Medulla oblongata (tissue), 1 donor: Measurements from ENCODE around the gene STK10.
A peak's percentile ranks its signal among the peaks of the same experiment; 100 is the strongest.
"Not testable (repeated sequence)": the region's sequence is repeated elsewhere in the genome, so short reads cannot be mapped to it uniquely, and the experiment has no call there.

Source experiments
- DNase-seq: peaks from one replicate; pipeline ENCODE4 v3.0.0-alpha.2; 2015; ENCODE audit errors: extremely low spot score

STK10 gene

DNA sequence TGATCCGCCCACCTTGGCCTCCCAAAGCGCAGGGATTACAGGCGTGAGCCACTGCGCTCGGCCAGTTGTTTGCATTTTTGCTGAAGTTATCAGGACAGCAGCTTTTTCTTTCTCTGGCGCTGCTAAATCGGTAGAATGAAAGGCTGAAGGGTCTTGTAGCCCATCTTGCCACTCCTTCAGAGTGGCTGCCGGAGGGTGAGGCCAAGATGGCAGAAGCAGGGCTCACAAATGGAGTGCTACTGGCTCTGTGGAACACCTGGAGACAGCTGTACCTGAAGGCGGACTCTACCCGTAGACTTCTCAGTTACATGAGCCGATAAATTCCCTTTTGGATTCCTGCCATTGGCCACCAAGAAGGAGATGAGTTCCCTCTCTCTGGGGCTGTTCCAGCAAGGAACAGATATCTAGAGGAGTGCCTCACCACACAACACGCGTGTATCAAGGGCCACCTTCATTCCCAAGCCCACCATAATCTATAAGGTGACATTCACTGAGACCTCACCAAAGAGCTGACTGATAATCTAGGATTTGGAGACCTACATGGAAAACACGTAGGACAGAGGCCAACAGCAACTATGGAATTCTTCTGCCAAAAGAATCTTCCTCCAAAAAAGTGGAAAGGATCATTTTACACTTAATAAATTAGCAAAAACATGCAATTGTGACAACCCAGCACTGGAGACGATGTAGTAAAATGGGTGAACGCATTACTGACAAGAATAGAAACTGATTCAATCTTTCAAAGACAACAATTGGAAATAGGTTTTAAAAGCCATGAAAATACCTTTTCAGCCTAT lies 21.8 kb downstream of the STK10 start:
- no peak for DNase-seq

DNA sequence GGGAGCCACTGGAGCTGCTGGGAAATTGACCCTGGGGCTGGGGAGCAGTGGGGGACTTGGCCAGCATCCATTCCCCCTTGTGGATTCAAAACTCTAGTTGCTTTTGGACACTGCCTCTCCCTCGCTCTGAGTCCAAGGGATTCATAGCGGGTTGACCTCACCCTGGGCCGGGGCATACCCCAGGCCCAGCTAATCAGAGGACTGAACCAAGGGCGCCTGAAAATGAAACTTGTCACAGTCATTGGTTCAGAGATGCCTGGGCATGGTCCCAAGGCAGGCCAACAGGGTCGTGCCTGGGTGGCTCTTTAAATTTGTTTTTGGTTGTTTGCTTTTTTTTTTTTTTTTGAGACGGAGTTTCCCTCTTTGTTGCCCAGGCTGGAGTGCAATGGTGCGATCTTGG lies 22.6 kb downstream of the STK10 start:
- no peak for DNase-seq

DNA sequence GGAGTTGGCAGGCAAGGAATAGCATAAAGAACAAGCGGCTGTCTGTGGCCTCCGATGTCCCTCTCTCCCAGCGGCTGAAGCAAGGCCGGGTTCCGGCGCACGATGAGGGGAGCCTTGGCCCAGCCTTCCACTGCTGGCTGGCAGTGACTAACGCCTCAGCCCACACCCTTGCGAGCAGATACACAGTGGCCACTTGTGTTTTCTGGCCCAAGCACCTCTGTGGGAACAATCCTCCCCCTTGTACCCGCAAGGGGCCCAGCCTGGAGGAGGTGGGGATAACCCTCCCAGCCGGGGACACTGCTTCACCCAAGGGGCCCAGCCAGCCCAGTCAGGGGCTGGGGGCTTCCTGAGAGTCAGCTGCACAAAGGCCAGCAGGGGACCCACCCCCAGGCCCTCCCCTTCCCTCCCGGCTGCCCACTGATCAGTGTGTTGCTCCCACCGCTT lies 23.2 kb downstream of the STK10 start:
- DNase-seq, result peak; percentile 64

DNA sequence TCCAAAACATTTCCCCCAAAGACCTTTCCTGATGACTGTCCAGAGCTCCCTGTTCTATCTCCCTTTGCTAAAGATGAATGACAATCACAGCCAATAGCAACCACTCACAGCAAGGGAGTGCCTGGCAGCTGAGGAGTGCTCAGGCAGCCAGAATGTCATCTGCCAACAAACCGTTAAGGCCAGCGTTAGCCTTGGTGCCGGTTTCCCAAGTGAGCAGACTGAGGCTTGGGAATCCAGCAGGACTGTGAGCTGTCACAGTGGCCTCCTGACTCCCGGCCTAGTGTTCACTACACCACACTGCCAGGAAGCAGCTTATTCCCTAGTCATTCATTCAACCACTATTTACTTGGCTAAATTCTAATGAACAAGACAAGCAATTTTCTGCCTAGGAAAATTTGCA lies 24.7 kb downstream of the STK10 start:
- peak; percentile 89 for DNase-seq

DNA sequence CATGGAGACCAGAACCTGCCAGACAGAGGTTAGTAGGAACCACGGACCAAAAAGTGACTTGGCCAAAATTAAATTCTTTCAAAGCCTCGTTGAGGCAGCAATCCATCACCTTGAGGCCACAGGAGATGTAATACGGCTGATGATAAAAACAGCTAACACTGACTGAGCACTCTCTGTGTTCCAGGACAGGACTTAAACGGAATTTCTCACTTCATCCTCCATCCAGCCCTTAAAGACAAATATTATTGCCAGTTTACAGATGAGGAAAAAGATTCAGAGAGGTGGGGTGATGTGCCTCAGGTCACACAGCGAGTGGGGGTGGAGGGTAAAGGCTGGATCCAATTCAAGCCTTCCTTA lies 25.1 kb downstream of the STK10 start:
- DNase-seq, result no peak

DNA sequence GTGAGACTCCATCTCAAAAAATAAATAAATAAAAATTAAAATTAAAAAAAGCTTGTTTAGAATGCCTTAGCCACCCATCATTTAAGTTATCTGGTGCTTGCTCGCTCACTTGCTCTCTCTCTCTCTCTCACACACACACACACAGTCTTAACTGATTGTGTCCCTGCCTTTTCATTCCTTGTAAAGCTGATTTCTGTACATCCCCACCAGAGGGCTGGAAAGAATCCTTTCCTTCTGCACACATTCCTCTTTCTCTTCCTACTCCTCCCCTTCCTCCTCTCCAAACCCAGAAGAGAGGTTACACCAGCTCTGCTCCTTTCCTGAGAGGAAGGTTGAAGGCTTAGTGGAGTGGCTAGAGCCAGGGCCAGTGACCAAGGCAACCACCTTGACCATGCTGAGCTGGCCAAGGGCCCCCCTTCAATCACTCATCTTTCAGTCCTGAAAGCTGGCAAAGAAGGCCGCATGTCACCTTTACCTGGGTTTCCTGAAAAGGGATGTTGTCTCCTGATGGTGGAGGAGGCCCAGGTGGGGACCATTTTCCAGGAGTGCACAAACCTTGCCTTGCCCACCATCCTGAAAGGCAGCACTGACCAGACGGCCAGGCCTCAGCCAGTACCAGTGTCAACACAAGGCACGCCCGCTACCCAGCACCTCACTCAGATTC lies 25.6 kb downstream of the STK10 start:
- no peak for DNase-seq

DNA sequence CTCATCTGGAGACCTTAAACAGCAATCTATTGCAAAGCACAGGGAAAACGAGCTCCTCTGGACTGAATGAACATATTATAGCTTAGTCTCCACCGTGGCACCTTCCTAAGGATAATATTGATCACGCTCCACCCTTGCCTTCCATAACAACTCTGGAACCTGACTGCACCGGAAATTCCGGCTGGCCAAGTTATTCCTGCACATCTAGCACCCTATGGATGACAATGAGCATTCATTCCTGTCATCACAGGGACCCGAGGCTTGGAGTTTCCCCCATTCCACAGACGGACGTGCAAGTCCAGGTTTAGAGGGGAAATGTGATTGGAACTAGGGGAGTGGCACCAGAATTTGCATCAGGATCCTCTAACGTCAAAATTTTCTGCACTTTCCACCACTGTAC lies 27.5 kb downstream of the STK10 start:
- no peak for DNase-seq

DNA sequence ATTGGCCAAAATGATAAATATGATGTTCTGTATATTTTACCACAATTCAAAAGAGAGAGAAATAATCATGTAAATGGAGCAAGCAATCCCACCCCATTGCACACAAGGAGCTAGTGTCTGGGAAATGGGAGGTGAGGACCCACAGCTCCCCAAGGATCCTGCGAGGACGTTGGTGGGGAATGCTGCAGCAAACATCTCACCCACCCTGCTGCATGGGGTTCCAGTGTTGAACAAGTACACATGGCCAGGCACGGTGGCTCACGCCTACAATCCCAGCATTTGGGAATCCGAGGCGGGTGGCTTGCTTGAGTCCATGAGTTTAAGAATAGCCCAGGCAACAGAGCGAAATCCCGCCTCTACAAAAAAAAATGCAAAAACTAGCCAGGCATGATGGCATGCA lies 29.0 kb downstream of the STK10 start:
- no peak for DNase-seq

DNA sequence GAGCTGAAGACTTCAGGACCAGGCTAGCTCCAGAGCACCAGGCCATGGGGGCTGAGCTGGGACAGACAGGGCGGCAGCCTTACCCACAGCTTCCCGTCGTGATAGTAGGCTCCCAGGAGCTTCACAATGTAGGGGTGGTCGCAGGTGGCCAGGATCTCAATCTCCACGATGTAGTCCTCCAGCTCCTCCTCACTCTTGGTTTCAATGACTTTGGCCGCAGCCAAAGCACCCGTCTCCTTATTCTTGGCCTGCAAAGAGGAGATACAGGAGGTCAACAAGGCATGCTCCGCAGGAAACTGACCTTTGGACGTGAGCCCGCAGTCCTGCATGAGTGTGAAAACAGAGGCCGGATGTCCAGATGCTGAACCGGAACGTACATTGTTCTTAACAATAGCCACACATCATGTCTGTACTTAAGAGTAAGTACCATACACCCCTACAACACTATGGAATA lies 31.5 kb downstream of the STK10 start:
- no peak for DNase-seq

DNA sequence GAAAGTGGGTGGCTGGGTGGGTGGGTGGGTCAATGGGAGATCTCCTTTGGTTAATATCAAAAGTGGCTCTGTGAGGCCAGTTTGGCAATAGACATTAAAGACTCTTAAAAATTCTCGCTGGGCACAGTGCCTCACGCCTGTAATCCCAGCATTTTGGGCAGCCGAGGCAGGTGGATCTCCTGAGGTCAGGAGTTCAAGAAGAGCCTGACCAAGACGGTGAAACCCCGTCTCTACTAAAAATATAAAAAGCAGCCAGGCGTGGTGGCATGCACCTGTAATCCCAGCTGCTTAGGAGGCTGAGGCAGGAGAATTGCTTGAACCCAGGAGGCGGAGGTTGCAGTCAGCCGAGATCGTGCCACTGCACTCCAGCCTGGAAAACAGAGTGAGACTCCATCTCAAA lies 32.9 kb downstream of the STK10 start:
- DNase-seq, result not testable (repeated sequence)

DNA sequence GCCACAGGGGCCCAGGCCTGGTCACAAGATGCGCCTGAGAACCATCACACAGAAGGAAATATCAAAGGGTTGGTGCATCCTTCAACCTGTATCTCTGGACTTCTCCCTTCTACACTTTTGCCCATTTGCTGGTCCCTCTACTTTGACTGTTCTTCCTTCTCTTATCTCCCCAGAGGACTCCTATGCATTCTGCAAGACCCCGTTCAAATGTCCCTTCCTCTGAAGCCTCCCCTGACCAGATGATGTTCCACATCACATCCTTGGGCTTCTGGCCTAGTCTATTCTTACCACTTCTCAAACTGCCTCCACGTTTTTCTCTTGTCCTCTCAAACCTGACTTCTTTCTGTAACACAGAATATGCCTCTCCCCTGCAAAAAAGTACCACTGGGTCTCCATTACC lies 34.3 kb downstream of the STK10 start:
- DNase-seq, result no peak

DNA sequence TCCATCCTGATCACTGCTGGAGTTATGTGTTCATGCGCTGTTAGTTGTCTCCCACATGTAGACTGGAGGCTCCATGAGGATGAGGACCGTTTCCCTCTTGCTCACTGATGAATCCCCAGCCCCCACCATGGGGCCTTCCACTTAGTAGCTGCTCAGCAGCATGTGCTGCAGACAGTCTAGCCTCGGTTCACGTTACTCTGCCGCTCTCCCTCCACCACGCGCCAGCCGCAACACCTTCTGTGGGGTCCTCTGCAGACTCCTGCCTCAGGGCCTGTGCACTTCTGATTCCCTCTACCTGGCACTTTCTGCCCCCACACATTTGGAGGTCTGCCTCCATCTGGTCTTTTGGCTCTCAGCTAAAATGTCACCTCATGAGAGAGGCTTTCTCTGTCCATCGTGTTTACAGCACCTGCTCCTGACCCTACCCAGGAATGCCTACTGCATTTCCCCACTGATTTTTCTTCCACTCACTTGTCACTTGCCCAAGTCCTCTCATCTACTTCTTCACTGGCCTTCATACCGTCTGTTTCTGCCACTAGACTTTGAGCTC lies 36.3 kb downstream of the STK10 start:
- DNase-seq, result no peak

DNA sequence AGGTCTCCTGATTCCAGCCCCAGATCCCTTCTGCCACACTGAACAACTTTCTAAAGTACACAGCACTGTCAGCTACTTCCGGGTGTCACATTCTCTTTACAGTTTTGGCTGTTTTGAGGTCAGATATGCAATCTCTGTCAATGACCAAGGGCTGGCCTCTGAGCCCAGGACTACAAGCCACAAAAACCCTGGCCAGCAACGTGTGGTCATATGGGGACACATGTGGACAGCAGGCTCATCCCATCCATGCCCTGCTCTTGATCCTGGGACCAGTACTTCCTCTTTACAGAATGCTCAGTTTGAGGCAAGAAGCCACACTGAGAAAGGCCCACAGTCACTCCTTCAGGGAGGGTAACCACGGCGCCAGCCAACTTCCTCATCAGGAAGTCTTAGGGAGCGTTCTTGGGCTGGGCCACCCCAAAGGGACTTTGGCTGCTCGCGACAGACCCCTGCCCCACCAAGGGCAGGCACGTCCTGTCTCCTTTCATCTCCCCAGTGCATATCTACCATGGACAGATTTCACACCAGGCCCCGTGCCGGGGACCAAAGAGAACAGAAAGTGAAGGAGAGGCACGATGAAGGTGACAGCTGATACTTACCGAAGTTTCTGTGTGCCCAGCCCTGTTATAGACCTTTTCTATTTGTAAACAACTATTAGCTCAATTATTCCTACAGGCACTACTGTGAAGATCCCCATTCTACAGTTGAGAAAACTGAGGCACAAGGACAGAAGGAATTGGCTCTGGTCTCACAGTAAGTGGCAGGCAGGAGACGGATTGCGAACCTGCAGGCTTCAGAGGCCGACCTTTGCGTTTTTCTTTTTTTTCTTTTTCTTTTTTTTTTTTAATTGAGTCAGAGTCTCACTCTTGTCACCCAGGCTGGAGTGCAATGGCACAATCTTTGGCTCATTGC lies 37.3 kb downstream of the STK10 start:
- DNase-seq, result peak; percentile 79

DNA sequence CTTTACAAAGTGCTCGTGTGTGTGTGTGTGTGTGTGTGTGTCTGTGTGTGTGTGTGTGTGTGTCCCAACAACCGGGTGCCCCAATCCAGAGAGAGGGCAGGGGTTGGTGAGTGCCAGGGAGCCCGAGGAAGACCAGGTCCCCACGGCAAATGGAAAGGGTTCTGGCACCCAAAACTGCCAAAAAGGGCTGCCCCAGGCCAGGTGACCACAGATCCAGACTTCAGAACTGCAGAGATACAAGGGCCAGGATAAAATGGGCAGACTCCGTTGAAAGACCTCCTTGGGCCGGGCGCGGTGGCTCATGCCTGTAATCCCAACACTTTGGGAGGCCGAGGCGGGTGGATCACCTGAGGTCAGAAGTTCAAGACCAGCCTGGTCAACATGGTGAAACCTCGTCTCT lies 38.5 kb downstream of the STK10 start:
- DNase-seq, result not testable (repeated sequence)

DNA sequence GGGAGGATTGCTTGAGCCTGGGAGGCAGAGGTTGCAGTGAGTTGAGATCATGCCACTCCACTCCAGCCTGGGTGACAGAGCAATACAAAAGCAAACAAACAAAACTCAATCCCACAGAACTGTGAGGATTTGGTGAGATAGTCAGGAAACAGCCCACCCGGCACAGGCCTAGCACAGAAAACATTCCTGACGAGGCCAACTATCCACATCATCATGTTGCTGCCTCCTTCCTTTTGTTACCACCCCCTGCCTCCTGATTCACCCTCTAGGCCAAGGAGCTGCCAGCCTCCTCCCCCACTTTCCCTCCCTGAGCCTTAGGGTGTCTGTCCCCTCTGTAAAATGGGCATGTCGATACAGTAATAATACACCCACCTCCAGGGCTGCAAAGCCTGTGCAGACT lies 39.0 kb downstream of the STK10 start:
- DNase-seq, result no peak

DNA sequence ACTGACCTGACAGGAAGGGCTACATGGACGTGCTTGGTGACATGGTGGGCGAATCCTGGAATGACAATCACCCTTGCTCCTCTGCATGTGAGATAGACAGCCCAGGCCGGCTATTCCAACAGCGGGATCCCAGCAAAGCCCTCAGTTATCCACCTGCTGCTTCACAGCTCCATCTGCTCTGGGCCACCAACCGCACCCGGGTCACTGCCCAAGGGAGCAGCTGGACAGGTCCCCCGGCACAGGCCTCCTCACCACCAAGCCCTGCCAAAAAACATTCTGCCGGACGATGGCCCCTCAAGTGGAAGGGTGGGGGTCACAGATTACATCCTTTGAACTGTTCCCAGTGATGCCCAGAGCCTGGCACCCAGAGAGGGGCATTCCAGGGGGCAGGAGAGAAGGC lies 39.6 kb downstream of the STK10 start:
- no peak for DNase-seq

DNA sequence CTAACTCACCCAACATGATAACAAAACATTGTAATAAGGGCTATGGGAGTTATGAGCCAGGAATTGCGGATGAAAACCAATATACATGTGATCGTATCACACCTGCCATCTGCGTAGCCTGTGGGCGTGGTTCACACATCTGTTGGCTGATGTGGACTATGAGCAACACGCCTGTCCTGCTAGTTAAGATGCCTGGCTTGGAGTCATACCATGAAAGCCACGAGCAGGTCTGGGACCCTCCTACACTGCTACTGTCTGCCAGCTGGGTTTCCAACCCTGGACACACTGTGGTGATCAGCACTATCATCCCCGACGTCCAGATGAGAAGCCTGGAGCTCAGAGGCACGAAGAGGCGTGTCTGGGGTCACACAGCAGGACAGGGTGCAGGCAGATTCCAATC lies 40.2 kb downstream of the STK10 start:
- DNase-seq, result no peak

DNA sequence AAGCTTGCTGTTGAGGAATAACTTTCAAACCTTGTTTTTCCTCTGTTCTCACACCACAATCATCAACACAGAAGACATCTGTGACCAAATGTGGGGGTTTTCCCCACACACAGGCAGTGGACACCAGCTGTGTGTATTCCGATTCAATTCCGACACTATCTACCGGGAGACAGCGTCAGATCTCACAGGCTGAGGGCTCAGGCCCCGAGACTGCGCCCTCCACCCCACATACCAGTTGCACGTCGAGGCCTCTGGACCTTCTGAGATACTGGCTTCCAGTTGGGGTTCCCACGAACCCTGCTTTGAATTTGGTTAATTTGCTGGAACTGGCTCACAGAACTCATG lies 41.3 kb downstream of the STK10 start:
- no peak for DNase-seq

DNA sequence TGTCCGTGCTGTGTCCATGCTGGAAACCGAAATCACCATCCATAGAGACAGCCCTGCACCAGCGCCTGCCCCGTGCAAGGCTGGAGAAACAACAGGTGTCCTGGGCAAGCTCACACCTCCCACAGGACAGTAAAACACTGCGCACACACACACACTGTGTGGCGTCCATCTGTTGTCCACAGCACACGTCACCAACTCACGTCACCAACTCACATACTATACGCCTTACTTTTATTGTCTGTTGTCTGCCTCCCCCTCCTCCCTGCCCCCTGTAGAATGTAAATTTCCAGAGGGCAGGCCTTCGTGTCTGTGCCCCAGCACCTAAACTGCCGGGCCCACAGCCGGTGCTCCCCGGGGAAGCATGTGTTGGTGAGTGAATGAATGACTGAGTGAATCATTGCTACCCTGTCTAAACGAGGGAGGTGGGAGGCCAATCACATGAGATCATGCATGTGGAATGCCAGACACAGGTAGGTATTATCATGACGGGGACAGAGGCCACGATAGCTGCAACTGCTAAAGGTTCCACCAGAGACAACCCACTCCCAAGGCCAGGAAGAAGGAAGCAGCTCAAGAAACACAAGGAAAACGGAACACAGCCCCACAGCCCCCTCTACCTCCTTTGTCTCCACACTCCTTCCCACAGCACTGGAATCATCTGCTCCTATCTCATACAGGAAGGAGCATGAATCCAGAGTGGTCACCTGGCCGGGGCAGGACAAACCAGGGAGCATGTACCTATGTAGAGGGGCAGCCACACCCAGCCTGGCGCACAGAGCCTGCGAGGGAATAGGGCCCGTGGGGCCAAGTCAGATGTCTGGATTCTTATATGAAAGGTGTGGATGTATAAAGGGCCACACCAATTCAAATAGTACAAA lies 41.9 kb downstream of the STK10 start:
- no peak for DNase-seq

DNA sequence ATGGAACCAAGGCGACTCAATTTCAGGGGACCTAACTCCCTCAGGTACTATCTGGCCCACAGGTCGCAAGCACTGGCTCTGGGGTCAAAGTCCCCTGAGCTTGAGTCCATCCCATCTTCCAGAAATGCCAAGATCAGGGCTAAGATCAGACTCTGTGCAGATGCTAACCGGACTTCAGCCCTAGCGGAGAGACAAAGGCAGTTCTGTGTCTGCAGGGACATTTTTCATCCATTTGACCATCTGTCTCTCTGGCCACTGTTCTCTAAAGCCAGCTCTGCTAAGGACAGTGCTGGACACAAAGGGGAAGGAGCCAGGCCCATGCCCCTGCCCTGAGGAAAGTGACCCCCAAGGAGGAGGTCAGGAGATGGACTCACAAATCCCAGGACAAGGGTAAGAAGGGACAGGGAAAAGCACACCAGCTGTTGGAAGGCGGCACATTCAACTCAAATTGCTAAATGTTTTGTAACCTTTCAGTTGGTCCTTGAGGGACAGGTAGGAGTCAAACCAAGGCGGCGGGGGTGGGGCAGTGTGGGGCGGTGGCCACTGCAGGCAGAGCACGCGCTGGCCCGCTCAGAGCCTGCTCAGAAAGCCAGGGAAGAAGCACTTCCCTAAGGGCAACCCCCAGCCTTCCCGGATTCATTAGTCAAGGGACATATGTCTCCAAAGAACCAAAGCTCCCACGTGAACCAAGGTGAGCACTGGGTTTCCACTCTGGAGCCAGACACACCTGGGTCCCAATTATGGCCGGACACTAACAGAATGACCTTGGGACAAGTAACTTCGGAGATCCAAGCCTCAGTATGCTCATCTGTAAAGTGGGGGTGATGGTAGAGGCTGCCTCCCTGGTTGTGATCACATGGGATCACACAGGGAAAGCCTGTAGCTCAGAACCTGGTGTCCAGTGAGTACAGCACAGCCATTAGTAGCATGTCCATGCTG lies 42.8 kb downstream of the STK10 start:
- peak; percentile 77 for DNase-seq
